HK-2 (cell line): ENCODE results near the gene VSX1.

Experiments used
- DNase-seq: peaks from one replicate; pipeline ENCODE4 v3.0.0-alpha.2; 2018; ENCODE audit not compliant: unreplicated experiment

Gene VSX1

GRCh38 chr20:25065625-25066338 lies 16.2 kb downstream of the VSX1 start:
- peak; percentile 40 for DNase-seq

- DNase-seq: no peak
These were observed 16.8 kb downstream of the VSX1 start for GRCh38 chr20:25065072-25065624.

- DNase-seq: no peak
These were observed 17.3 kb downstream of the VSX1 start for GRCh38 chr20:25064561-25065071.

GRCh38 chr20:25063981-25064380 lies 18.0 kb downstream of the VSX1 start:
- DNase-seq: no peak

- no peak for DNase-seq
These were observed 18.4 kb downstream of the VSX1 start for GRCh38 chr20:25063546-25063945.

- no peak for DNase-seq
These were observed 19.1 kb downstream of the VSX1 start for GRCh38 chr20:25062841-25063240.

GRCh38 chr20:25061821-25062530 lies 20.0 kb downstream of the VSX1 start:
- no peak for DNase-seq

GRCh38 chr20:25061103-25061799 lies 20.7 kb downstream of the VSX1 start:
- no peak for DNase-seq

- DNase-seq: no peak
These were observed 22.0 kb downstream of the VSX1 start for GRCh38 chr20:25059866-25060465.

GRCh38 chr20:25058847-25059810 lies 22.8 kb downstream of the VSX1 start:
- DNase-seq: no peak

GRCh38 chr20:25058051-25058846 lies 23.7 kb downstream of the VSX1 start, which contains the start of gene ACSS1:
TSS of gene ACSS1 (minus strand) at chr20:25058139. CDS start at chr20:25058102, 37 bp downstream.
- peak; percentile 25 for DNase-seq

- peak; percentile 70 for DNase-seq
These were observed 24.5 kb downstream of the VSX1 start for GRCh38 chr20:25057234-25058050.

- no peak for DNase-seq
These were observed 25.2 kb downstream of the VSX1 start for GRCh38 chr20:25056690-25057233.

- DNase-seq: no peak
These were observed 26.0 kb downstream of the VSX1 start for GRCh38 chr20:25055711-25056495.

GRCh38 chr20:25054995-25055629 lies 26.8 kb downstream of the VSX1 start:
- DNase-seq: no peak

- DNase-seq: no peak
These were observed 27.7 kb downstream of the VSX1 start for GRCh38 chr20:25054096-25054820.
